NCI-H1694 treated with DMSO at 0.1 percent for 48 hours (cell line): Measurements from ENCODE around the gene RHBDF2.

ENCODE experiments used
- DNase-seq: peaks from one replicate; lab custom pipeline; 2025; lab: John Stamatoyannopoulos, UW

Gene RHBDF2

GRCh38 chr17:76437467-76438402 lies 63.5 kb downstream of the RHBDF2 start:
- DNase-seq = no peak

GRCh38 chr17:76435751-76436150 lies 65.5 kb downstream of the RHBDF2 start:
- DNase-seq = no peak

- DNase-seq = no peak
Observed at GRCh38 chr17:76434870-76435269, 66.4 kb downstream of the RHBDF2 start.

- DNase-seq = no peak
Observed at GRCh38 chr17:76433693-76434092, 67.5 kb downstream of the RHBDF2 start.

GRCh38 chr17:76432712-76433336 lies 68.4 kb downstream of the RHBDF2 start:
- DNase-seq = no peak

- no peak for DNase-seq
Observed at GRCh38 chr17:76432004-76432403, 69.2 kb downstream of the RHBDF2 start.

- no peak for DNase-seq
Observed at GRCh38 chr17:76431509-76431908, 69.7 kb downstream of the RHBDF2 start.

- no peak for DNase-seq
Observed at GRCh38 chr17:76428511-76428910, 72.7 kb downstream of the RHBDF2 start.

- no peak for DNase-seq
Observed at GRCh38 chr17:76427501-76428231, 73.6 kb downstream of the RHBDF2 start.

- DNase-seq = no peak
Observed at GRCh38 chr17:76426853-76427252, 74.4 kb downstream of the RHBDF2 start.

GRCh38 chr17:76422860-76423259 lies 78.4 kb downstream of the RHBDF2 start:
- no peak for DNase-seq

- DNase-seq = no peak
Observed at GRCh38 chr17:76422406-76422805, 78.8 kb downstream of the RHBDF2 start.

- DNase-seq = no peak
Observed at GRCh38 chr17:76421044-76421407, 80.2 kb downstream of the RHBDF2 start.
